ENCODE results near the gene SNX1. TPM values are rescaled to one million over a fixed set of nuclear protein-coding genes. Genes with fewer than 3 reads are reported as not detected.
A peak's percentile ranks its signal among the peaks of the same experiment; 100 is the strongest.

SNX1 gene
- total and polyA plus RNA-seq, 2 of the 8 experiments (the other 6 are each of a cell fraction or from before 2014, with no cell fraction given) = 27.9 to 59.8 TPM

GRCh38 chr15:64051407-64052259 lies 44.1 kb upstream of the SNX1 start:
- H4K5ac ChIP-seq (ENCODE audit: insufficient read length, low read depth, low read length) = no peak overlapping the region
- H3K36me3 ChIP-seq (ENCODE audit: control insufficient read depth in 2 of 4, insufficient read depth in 4 of 4, low read length in 3 of 4) = no peaks in the 10 kb centered on the region
- H3K4me2 ChIP-seq (ENCODE audit: insufficient read depth in 1 of 2, low read depth in 2 of 2, low read length in 2 of 2) = no peak overlapping the region
- H3K4me1 ChIP-seq (replicated peaks in 1 of 4; ENCODE audit: control insufficient read depth in 3 of 4, insufficient read depth in 4 of 4, low read length in 3 of 4) = peaks cover 0 to 8% (median 3%) of the 10 kb centered on the region in 4 experiments; a peak in 3 of 7 replicates
- H3K27ac ChIP-seq (ENCODE audit: low read depth, low read length) = no peak overlapping the region
- ChIA-PET POLR2A (ENCODE audit: partially characterized antibody) (no interaction called here), CTCF (ENCODE audit: partially characterized antibody) (interaction anchor here (0.6 to 7.7 kb wide), 6 partner anchors 16 to 735 kb away, joined by 3 to 62 read pairs (median 4); no protein-coding TSS in a partner anchor)
- H2BK5ac ChIP-seq (ENCODE audit: low read depth, low read length) = no peak overlapping the region
- TF ChIP-seq, protein P1, sequence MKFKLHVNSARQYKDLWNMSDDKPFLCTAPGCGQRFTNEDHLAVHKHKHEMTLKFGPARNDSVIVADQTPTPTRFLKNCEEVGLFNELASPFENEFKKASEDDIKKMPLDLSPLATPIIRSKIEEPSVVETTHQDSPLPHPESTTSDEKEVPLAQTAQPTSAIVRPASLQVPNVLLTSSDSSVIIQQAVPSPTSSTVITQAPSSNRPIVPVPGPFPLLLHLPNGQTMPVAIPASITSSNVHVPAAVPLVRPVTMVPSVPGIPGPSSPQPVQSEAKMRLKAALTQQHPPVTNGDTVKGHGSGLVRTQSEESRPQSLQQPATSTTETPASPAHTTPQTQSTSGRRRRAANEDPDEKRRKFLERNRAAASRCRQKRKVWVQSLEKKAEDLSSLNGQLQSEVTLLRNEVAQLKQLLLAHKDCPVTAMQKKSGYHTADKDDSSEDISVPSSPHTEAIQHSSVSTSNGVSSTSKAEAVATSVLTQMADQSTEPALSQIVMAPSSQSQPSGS (IDR thresholded peaks at IDR 0.05; ENCODE audit: low read length) = no peak
- no peak for TF ChIP-seq BACH1 (IDR thresholded peaks at IDR 0.05; ENCODE audit: low read length)
- H3K4me3 ChIP-seq (ENCODE audit: extremely low read depth in 1 of 4, insufficient read depth in 2 of 4, low read depth in 3 of 4, low read length in 4 of 4) = no peak overlapping the region
- H3K9me3 ChIP-seq (ENCODE audit: insufficient read depth in 2 of 2, low read depth in 1 of 2, low read length in 1 of 2) = no peaks in the 10 kb centered on the region
- H2BK120ac ChIP-seq (replicated peaks; ENCODE audit: low read depth, low read length) = no peak overlapping the region
- H4K91ac ChIP-seq (replicated peaks; ENCODE audit: insufficient read length, low read length) = no peak overlapping the region
- no peak overlapping the region for H3K23ac ChIP-seq (ENCODE audit: insufficient read length)
- H3K56ac ChIP-seq (replicated peaks; ENCODE audit: insufficient read length, low read depth, low read length) = no peak overlapping the region
- no peaks in the 10 kb centered on the region for H3K79me2 ChIP-seq (ENCODE audit: control insufficient read depth in 1 of 2, insufficient read depth in 2 of 2, low read length in 2 of 2)
- H2BK15ac ChIP-seq (ENCODE audit: low read length) = no peak overlapping the region
- H3K14ac ChIP-seq (ENCODE audit: insufficient read length) = no peak overlapping the region
- H2AK5ac ChIP-seq (ENCODE audit: low read depth, low read length) = no peak overlapping the region
- WGBS, 2 experiments (ENCODE audit: extremely low coverage in 1 of 2, insufficient coverage in 1 of 2, insufficient read length in 1 of 2, insufficient replicate concordance in 2 of 2, low coverage in 1 of 2, low lambda C conversion rate in 2 of 2, missing lambda C conversion rate in 1 of 2) = 81% methylated on average over 6 of the region's 6 CpGs; no CpG with 5 or more reads in 1 of the 2 experiments
- H3K23me2 ChIP-seq (ENCODE audit: low read depth, low read length) = peaks cover 2% of the 10 kb centered on the region; the same call in 1 of the 2 replicates
- FAIRE-seq (no peak), DNase-seq (ENCODE audit: low read depth in 1 of 2, low spot score in 2 of 2) (no peak)
- H4K8ac ChIP-seq (ENCODE audit: extremely low read depth, insufficient read depth, low read length) = peak overlapping the region; percentile 5; the same call in 1 of the 2 replicates
- H3K79me1 ChIP-seq (ENCODE audit: low read depth, low read length) = no peaks in the 10 kb centered on the region
- no peak overlapping the region for H3K4ac ChIP-seq (replicated peaks; ENCODE audit: insufficient read length, low read depth, low read length)
- no peak overlapping the region for H2BK20ac ChIP-seq (ENCODE audit: low read length)
- H4K20me1 ChIP-seq (replicated peaks in 1 of 2; ENCODE audit: control insufficient read depth in 1 of 2, insufficient read depth in 2 of 2, low read length in 2 of 2) = no peaks in the 10 kb centered on the region
- H2AFZ ChIP-seq (ENCODE audit: low read length) = no peak overlapping the region
- H3K18ac ChIP-seq (ENCODE audit: extremely low read depth, low read length) = no peak overlapping the region
- no peak overlapping the region for H3K9ac ChIP-seq (replicated peaks in 1 of 4; ENCODE audit: extremely low read depth in 1 of 4, low read depth in 3 of 4, low read length in 3 of 4)
- H3K27me3 ChIP-seq (replicated peaks in 1 of 4; ENCODE audit: control insufficient read depth in 3 of 4, extremely low read depth in 1 of 4, insufficient read depth in 3 of 4, low read length in 3 of 4) = peaks cover 0 to 11% (median 6%) of the 10 kb centered on the region in 4 experiments; a peak in 5 of 7 replicates
- no peak overlapping the region for H2BK12ac ChIP-seq (ENCODE audit: low read depth, low read length)

Data from H1 (cell line).